ENCODE measurements around the gene FOXK2.
"Not testable (repeated sequence)": the region's sequence is repeated elsewhere in the genome, so short reads cannot be mapped to it uniquely, and the experiment has no call there.

The FOXK2 gene

DNA sequence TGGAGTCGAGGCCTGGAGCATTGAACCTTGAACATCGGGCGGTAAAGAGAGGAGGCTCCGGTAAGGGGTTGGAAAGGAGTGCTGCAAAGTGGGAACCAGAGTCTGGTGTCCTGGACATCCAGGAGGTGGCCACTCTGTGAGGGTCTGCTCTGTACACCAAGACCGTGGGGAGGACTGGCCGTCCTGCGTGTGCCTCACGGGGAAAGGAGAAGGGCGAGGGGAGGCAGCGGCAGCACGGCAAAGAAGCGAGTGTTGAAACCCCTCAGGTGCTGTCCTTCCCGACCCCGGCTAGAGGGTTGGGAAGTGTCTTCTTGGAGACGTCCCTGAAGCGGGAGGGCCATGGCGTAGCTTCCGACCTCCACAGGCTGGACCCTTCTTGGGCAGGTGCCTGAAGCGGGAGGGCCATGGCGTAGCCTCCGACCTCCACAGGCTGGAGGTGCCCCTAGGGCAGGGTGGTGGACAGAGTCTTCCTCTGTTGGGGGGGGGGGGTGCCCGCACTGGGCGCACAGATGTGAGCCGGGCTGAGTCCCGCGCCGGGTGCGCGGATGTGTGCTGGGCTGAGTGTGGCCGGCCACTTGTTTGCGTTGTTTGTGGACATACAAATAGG, 42.0 kb downstream of the FOXK2 start:
- no peak for DNase-seq (ENCODE audit: insufficient read length, low spot score)
- FAIRE-seq = no peak

DNA sequence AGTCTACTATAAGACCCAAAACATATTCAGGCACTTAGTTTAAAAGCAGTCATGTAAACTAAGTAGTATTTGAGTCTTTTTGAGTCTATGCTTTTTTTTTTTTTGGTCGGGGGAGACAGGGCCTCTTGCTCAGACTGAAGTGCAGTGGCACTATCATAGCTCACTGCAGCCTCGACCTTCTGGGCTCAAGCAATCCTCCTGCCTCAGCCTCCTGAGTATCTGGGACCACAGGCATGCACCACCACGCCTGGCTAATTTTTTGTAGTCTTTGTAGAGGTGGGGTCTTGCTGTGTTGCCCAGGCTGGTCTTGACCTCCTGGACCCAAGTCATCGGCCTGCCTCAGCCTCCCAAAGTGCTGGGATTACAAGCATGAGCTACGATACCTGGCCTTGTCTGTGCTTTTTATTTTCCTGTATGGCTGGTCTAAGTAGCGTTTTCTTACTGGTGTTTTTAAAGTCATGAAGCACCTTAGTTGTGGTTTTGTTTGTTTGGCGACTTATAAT, 43.2 kb downstream of the FOXK2 start:
- DNase-seq (ENCODE audit: insufficient read length, low spot score); FAIRE-seq: not testable (repeated sequence)

DNA sequence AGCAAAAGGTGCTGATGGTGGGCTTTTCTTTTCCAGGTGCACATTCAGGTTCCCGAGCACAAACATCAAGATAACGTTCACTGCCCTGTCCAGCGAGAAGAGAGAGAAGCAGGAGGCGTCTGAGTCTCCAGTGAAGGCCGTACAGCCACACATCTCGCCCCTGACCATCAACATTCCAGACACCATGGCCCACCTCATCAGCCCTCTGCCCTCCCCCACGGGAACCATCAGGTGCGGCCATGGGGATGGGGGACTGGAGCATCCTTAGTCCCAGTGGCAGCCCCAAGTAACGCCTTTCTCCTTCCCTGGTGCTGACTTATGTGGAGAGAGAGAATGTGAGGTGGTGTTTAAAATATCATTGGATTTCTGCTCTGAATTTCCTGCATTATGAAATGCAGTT, 43.8 kb downstream of the FOXK2 start:
- no peak for DNase-seq (ENCODE audit: insufficient read length, low spot score)
- FAIRE-seq = no peak

DNA sequence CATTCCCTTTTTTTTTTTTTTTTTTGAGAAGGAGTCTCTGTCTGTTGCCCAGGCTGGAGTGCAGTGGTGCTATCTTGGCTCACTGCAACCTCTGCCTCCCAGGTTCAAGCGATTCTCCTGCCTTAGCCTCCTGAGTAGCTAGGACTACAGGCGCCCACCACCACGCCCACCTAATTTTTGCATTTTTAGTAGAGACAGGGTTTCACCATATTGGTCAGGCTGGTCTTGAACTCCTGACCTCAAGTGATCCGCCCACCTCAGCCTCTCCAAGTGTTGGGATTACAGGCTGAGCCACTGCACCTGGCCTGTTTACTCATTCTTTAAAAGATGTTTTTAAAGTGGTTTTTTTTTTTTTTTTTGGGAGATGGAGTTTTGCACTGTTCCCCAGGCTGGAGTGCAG, 44.2 kb downstream of the FOXK2 start:
- not testable (repeated sequence) for FAIRE-seq; DNase-seq (ENCODE audit: insufficient read length, low spot score)

DNA sequence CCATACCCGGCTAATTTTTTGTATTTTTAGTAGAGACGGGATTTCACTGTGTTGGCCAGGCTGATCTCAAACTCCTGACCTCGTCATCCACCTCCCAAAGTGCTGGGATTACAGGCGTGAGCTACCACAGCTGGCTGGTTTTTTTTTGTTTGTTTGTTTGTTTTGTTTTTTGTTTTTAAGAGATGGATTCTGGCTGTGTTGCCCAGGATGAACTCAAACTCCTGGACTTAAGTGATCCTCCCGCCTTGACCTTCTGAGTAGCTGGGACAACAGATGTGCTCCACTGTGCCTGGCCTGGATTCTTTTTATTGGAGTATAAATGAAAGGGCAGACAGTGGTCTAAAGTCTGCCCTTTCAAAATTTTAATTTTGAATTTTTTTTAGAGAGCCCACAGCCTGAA, 44.7 kb downstream of the FOXK2 start:
- FAIRE-seq = no peak
- DNase-seq (ENCODE audit: insufficient read length, low spot score) = no peak

DNA sequence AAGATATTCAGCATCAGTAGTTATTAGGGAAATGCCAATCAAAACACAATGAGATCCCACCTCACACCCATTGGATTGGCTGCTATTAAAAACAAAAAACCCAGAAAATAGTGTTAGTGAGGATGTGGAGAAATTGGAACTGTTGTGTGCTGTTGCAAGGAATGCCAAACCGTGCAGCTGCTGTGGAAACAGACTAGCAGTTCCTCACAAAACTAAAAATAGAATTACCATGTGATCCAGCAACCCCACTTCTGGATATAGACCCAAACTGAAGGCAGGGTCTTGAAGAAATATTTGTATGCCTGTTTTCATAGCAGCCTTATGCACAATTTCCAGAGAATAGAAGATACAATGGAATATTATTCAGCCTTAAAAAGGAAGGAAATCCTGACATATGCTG, 46.0 kb downstream of the FOXK2 start:
- FAIRE-seq = no peak
- no peak for DNase-seq (ENCODE audit: insufficient read length, low spot score)

DNA sequence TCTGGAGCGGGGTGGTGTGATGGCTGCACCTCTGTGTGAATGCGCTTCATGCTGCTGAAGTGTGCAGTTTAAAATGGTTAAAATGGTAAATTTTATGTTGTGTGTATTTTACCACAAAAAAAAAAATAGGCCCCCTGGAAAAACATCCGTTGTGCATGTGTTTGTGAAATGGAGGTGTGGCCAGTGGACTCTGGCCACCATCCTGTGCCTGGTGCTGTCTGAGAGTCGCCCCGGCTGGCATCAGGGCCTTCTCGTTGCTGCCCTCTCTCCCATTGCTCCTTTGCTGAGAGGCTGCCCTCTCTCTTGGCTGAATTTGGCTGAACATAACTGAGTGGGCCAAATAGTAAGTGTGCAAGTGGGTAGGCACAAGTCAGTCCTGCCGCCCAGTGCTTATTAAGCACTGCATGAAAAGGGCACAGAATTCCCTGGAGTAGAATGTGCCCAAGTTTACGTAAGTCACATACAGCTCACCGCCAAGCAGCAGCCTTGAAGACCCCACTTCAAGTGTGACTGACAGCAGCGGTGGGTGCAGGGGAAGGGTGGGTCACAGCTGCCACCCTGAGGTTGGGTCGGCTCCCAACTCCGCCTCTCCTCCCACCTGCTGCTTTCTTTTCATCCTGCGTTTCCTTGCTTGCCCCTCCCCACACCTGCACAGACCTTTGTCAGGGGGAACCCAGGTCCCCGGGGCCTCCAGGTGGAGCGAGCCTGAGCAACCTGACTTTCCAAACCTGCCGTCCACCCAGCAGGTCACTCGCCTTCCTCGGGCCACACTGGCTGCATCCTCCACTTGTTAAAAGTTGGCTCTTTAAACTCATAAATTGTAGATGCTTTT, 46.8 kb downstream of the FOXK2 start:
- FAIRE-seq = no peak
- DNase-seq (ENCODE audit: insufficient read length, low spot score) = no peak

DNA sequence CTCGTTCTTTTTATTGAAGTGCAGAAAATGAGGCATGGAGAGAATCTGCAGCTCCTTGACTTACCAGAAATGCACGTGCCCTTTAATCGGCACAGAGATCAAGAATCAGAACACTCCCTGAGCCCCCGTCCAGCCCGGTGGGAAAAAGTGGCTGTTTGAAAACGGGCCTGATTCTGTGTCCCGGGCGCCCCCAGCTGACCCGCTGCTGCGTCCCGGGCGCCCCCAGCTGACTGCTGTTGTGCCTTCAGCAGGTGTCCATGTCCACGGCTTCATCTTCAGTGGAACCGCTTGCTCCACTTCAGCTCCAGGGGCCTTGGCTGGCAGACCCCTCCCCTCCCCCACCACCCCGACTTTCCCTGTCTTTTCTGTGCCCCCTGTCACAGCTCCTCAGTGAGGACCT, 47.8 kb downstream of the FOXK2 start:
- FAIRE-seq = no peak
- DNase-seq (ENCODE audit: insufficient read length, low spot score) = no peak

DNA sequence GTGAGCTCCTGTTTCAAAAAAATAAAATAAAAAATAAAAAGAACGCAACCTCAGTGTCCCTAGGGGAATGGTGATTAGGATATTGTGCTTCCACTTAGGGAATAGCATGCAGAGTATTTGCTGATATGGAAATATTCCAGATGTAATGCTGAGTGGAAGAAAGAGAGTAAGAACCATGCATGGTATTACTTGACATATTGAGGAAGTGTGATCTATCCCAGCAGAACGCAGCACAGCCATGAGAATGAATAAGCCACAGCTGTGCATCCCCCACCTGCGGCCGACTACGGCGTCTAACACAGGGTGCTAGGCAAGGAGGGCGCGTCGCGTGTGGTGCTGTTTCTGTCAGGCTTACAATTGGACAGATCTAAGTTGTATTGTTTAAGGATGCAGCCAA, 49.5 kb downstream of the FOXK2 start:
- DNase-seq (ENCODE audit: insufficient read length, low spot score) = no peak
- FAIRE-seq = no peak

DNA sequence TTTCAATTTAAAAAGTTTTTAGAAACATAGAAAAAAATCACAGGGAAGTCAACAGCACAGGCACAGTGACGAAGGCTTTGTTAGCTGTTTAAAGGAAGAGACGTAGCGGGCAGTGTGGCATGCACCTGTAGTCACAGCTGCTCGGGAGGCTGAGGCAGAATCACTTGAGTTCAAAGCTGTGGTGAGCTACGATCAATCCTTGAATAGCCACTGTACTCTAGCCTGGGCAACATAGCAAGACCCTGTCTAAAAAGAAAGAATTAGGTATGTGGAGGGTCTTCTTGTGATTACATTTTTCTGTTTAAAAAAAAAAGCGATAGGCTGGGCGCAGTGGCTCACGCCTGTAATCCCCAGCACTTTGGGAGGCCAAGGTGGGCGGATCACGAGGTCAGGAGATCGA, 50.1 kb downstream of the FOXK2 start:
- FAIRE-seq (no peak), DNase-seq (ENCODE audit: insufficient read length, low spot score) (no peak)

DNA sequence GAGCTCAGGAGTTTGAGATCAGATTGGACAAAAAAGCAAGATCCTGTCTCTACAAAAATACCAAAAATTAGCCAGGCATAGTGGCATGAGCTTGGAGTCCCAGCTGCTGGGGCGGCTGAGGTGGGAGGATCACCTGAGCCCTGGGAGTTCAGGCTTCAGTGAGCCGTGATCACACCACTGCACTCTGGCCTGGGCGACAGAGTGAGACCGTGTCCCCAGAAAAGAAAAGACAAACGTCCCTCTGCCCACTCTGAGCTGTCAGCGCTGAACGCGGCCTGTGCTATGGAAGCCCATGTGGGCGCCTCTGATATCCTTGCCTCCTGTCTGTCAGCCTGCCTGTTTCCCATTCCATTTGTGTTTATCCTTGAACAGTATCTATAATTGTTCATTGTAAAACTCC, 50.7 kb downstream of the FOXK2 start:
- FAIRE-seq = no peak
- DNase-seq (ENCODE audit: insufficient read length, low spot score) = no peak

DNA sequence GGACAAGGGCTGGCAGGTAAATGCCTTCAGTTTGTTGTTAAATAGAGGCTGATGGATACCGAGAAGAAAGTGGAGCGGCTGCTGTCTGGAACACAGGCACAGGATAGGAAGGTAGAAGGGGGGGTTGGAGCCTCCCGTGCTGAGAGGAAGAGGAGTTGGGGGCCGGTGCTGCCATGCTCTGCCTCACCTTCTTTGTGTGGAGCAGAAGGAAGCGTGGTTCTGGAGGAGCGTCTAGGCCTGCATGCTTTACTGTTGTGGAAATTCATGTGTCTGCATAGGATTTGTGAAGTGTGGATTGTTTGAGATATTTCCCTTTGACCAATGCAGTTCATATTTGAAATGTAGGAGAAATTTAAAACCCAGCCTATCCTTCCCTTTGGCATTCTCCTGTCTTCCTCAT, 52.3 kb downstream of the FOXK2 start:
- no peak for DNase-seq (ENCODE audit: insufficient read length, low spot score)
- FAIRE-seq = no peak

DNA sequence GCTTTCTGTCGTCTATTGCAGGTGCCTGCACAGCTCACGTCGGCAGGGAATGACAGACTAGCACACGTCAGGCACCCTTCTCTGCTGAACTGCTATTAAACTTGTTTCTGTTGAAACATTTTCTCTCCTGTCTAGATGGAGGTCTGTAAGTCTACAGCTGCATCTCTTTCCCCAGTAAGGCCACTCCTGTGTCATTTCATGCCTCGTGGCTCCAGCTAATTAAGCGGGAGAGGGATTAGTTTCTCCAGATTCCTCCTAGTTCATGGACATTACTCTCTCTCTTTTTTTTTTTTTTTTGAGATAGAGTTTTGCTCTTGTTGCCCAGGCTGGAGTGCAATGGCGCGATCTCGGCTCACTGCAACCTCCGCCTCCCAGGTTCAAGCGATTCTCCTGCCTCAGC, 54.5 kb downstream of the FOXK2 start:
- no peak for DNase-seq (ENCODE audit: insufficient read length, low spot score)
- FAIRE-seq = no peak

DNA sequence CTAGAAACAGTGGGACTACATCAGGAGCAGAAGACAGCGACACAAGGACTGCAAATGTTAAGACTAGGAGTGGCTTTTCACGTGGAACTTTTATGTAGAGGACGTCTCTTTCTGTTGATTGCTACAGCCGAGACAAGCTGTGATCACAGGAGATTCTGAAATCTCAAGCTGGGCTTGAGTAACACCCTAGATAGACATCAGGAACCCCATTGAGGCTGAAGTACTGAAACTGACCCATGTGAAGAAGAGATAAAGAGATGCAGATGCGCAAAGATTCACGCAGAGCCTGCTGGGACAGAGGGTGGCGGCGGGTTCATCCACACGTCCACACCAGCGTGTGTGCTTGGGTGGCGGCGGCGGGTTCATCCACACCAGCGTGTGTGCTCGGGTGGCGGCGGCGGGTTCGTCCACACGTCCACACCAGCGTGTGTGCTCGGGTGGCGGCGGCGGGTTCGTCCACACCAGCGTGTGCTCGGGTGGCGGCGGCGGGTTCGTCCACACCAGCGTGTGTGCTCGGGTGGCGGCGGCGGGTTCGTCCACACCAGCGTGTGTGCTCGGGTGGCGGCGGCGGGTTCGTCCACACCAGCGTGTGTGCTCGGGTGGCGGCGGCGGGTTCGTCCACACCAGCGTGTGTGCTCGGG, 56.2 kb downstream of the FOXK2 start:
- not testable (repeated sequence) for DNase-seq (ENCODE audit: insufficient read length, low spot score); FAIRE-seq

DNA sequence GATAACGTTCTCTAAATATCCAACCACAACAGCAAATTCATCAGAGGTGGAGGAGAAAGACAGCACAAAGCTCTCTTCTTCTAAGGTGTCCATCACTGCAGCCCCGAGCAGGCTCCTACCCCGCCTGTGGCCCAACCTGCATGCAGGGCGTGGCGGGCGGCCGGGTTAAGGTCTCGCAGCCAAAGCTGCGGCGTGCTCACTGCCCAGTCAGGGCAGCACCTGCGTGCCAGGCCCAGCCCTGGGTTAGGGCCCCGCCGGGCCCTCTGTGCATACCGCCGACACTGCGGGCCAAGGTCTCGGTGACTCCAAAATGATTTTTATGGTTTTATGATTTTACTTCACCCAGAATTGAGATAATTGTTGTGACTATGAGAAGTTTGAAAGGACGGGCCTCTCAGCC, 57.8 kb downstream of the FOXK2 start:
- DNase-seq (ENCODE audit: insufficient read length, low spot score) (no peak), FAIRE-seq (no peak)

DNA sequence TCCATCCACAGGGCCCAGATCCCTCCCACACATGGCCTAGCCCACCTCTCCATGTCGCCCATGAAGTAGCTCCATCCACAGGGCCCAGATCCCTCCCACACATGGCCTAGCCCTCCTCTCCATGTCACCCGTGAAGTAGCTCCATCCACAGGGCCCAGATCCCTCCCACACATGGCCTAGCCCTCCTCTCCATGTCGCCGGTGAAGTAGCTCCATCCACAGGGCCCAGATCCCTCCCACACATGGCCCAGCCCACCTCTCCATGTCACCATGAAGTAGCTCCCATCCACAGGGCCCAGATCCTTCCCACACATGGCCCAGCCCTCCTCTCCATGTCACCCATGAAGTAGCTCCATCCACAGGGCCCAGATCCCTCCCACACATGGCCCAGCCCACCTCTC, 60.4 kb downstream of the FOXK2 start:
- not testable (repeated sequence) for DNase-seq (ENCODE audit: insufficient read length, low spot score); FAIRE-seq

DNA sequence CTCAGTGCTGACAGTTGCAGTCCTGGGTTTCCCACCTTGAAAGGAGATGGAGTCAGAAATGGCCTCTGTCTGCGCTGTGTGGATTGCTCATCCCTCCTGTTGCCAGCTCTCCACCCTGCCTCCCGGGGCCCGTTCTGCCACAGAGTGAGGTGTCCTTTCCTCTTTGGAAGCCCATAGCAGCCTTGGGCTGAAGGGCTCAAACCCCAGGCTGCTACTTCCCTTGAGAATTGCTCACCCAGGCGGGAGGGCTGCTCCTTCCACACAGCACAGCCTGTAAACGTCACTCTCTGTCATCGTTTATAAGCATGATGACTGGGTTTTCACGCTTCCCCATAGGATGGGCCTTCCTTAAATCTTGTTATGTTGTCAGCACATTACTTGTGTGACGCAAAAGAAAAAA, 62.7 kb downstream of the FOXK2 start:
- FAIRE-seq = no peak
- DNase-seq (ENCODE audit: insufficient read length, low spot score) = no peak

DNA sequence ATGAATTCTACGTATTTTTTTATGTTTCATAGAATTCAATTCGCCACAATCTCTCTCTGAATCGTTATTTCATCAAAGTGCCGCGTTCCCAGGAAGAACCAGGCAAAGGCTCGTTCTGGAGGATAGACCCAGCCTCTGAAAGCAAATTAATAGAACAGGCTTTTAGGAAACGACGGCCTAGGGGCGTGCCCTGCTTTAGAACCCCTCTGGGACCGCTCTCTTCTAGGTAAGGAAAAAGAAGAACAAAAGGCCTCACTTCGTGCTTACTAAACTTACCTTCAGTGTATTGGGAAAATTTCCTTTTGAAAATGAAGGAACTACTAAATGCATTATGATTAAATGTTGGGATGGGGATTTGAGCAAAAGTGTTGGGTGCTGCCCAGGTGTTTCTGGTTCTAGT, 63.2 kb downstream of the FOXK2 start:
- no peak for FAIRE-seq
- DNase-seq (ENCODE audit: insufficient read length, low spot score) = no peak

DNA sequence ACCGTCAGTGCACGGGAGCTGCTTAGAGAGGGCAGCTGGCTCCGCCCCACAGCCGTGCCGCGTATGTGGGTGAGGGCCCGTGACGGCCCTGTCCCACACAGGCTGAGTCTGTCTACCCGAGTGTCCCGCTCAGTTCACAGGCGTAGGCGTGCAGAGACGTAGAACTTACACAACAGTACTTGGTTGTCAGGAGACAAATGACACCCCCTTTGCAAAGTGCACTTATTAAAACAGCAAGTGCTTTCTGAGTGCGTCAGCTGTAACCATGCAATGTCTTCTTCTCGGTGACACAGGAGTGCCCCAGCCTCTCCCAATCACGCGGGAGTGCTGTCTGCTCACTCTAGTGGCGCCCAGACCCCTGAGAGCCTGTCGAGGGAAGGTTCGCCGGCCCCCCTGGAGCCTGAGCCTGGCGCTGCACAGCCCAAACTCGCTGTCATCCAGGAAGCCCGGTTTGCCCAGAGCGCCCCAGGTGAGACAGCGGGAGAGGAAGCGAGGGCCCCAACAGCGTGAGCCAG, 64.2 kb downstream of the FOXK2 start:
- no peak for DNase-seq (ENCODE audit: insufficient read length, low spot score)
- FAIRE-seq = no peak

DNA sequence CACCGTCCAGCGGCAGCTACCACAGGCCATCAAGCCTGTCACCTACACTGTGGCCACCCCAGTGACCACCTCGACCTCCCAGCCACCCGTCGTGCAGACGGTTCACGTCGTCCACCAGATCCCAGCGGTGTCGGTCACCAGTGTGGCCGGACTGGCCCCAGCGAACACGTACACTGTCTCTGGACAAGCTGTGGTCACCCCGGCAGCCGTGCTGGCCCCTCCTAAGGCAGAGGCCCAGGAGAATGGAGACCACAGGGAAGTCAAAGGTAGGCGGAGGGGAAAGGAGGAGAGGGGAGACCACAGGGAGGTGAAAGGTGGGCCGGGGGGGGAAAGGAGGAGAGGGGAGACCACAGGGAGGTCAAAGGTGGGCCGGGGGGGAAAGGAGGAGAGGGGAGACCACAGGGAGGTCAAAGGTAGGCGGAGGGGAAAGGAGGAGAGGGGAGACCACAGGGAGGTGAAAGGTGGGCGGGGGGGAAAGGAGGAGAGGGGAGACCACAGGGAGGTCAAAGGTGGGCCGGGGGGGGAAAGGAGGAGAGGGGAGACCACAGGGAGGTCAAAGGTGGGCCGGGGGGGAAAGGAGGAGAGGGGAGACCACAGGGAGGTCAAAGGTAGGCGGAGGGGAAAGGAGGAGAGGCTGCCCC, 66.5 kb downstream of the FOXK2 start:
- FAIRE-seq = peak; percentile 93
- DNase-seq (ENCODE audit: insufficient read length, low spot score) = not testable (repeated sequence)

All from GM19239 (cell line).